DOHH2 (cell line): Measurements from ENCODE around the gene YBX2.
A peak's percentile ranks its signal among the peaks of the same experiment; 100 is the strongest.

Experiments
- H3F3A ChIP-seq: fragments of 200-600 bp; sonication (generic), shearing (Covaris generic); 2 replicates; pipeline ENCODE4 v1.6.0; 2016; ENCODE audit warnings: antibody characterized with exemption, mild to moderate bottlenecking; ENCODE audit not compliant: control insufficient read depth, insufficient read depth
- H3K27ac ChIP-seq: fragments of 200-600 bp; sonication (generic); 2 replicates; pipeline ENCODE4 v1.5.1; 2014; ENCODE audit warnings: low read depth, mild to moderate bottlenecking, low read length, moderate library complexity
- H3K27me3 ChIP-seq: fragments of 200-600 bp; sonication (generic); 2 replicates; pipeline ENCODE4 v1.6.1; 2014; ENCODE audit warnings: mild to moderate bottlenecking, low read length, mixed read lengths; ENCODE audit not compliant: control insufficient read depth
- H3K36me3 ChIP-seq: fragments of 200-600 bp; sonication (generic); 2 replicates; pipeline ENCODE4 v1.6.1; 2014; ENCODE audit warnings: mild to moderate bottlenecking, low read length, moderate library complexity, mixed read lengths; ENCODE audit not compliant: control insufficient read depth
- H3K4me1 ChIP-seq: fragments of 200-600 bp; sonication (generic); 2 replicates; pipeline ENCODE4 v1.6.1; 2014; ENCODE audit warnings: mild to moderate bottlenecking, low read length, mixed read lengths; ENCODE audit not compliant: control insufficient read depth
- H3K4me2 ChIP-seq: fragments of 200-600 bp; sonication (generic); 2 replicates; pipeline ENCODE4 v1.6.0; 2014; ENCODE audit warnings: mild to moderate bottlenecking, low read length, moderate library complexity
- H3K4me3 ChIP-seq: fragments of 200-600 bp; sonication (generic); 2 replicates; pipeline ENCODE4 v1.5.1; 2014; ENCODE audit warnings: mild to moderate bottlenecking, low read length, mixed read lengths
- H3K79me2 ChIP-seq: fragments of 200-600 bp; sonication (generic); 2 replicates; pipeline ENCODE4 v1.6.1; 2014; ENCODE audit warnings: mild to moderate bottlenecking, low read length, mixed read lengths; ENCODE audit not compliant: control insufficient read depth
- H3K9me2 ChIP-seq: fragments of 200-600 bp; sonication (generic); replicated peaks from 2 replicates; pipeline ENCODE4 v1.6.1; 2014; ENCODE audit warnings: mild to moderate bottlenecking, low read length, mixed read lengths; ENCODE audit not compliant: control insufficient read depth
- H3K9me3 ChIP-seq: fragments of 200-600 bp; sonication (generic); 2 replicates; pipeline ENCODE4 v1.6.1; 2014; ENCODE audit warnings: antibody characterized with exemption, low read length, mixed read lengths; ENCODE audit not compliant: control insufficient read depth, insufficient read depth
- H4K20me1 ChIP-seq: fragments of 200-600 bp; sonication (generic); 2 replicates; pipeline ENCODE4 v1.6.0; 2014; ENCODE audit warnings: low read depth, mild to moderate bottlenecking, antibody characterized with exemption, low read length, moderate library complexity; ENCODE audit not compliant: control insufficient read depth, insufficient read depth
- CTCF ChIP-seq: fragments of 200-600 bp; sonication (generic); IDR thresholded peaks from one replicate; pipeline ENCODE4 v1.5.1; 2014; ENCODE audit warnings: antibody characterized with exemption, mild to moderate bottlenecking, low read depth, low read length; ENCODE audit not compliant: poor library complexity, severe bottlenecking
- EZH2phosphoT487 ChIP-seq: fragments of 200-600 bp; sonication (generic); IDR thresholded peaks from 2 replicates; pipeline ENCODE4 v1.6.1; 2017; ENCODE audit warnings: borderline replicate concordance, mild to moderate bottlenecking, antibody characterized with exemption, low read length, moderate library complexity, mixed read lengths

The YBX2 gene

GRCh38 chr17:7294614-7295153 is at the start of gene YBX2:
TSS of gene YBX2 (minus strand) at chr17:7294639. CDS start at chr17:7294500, 139 bp downstream.
- H3K4me2 ChIP-seq, result peak within 1 kb of the TSS; percentile 89
- peaks cover 40% of the 10 kb centered on the region for H3K27me3 ChIP-seq
- H3F3A ChIP-seq, result 0 out of 2 replicates have a peak, but pooled peaks cover 2% of the 10 kb centered on the region
- no peaks in the 10 kb centered on the region for H3K36me3 ChIP-seq
- H3K79me2 ChIP-seq, result no peaks in the 10 kb centered on the region
- H3K27ac ChIP-seq, result no peak within 1 kb of the TSS
- TF ChIP-seq CTCF, result no peak
- H3K4me3 ChIP-seq, result peak within 1 kb of the TSS; percentile 69
- H3K9me2 ChIP-seq, result no peaks in the 10 kb centered on the region
- peaks cover 23% of the 10 kb centered on the region for H3K4me1 ChIP-seq
- H3K9me3 ChIP-seq, result no peaks in the 10 kb centered on the region
- no peaks in the 10 kb centered on the region for H4K20me1 ChIP-seq

- H3K27ac ChIP-seq, result no peak overlapping the region
- peaks cover 9% of the 10 kb centered on the region for H3K79me2 ChIP-seq
- H3K36me3 ChIP-seq, result peaks cover 62% of the 10 kb centered on the region
- H3K27me3 ChIP-seq, result no peaks in the 10 kb centered on the region
- H3K4me1 ChIP-seq, result peaks cover 6% of the 10 kb centered on the region
- no peaks in the 10 kb centered on the region; the same call in 1 of the 2 replicates for H4K20me1 ChIP-seq
- H3K9me2 ChIP-seq, result no peaks in the 10 kb centered on the region
- H3K4me3 ChIP-seq, result no peak overlapping the region
- 0 out of 2 replicates have a peak, but pooled peaks cover 4% of the 10 kb centered on the region for H3F3A ChIP-seq
- H3K4me2 ChIP-seq, result no peak overlapping the region
- TF ChIP-seq EZH2phosphoT487 (no peak), CTCF (no peak)
- no peaks in the 10 kb centered on the region for H3K9me3 ChIP-seq
These were observed 48.8 kb upstream of the YBX2 start for GRCh38 chr17:7343250-7343649.

GRCh38 chr17:7341842-7342241 is 47.4 kb upstream of the YBX2 start:
- H3K4me2 ChIP-seq, result no peak overlapping the region
- no peak overlapping the region for H3K27ac ChIP-seq
- no peaks in the 10 kb centered on the region for H3K9me2 ChIP-seq
- peaks cover 19% of the 10 kb centered on the region for H3K4me1 ChIP-seq
- no peaks in the 10 kb centered on the region; the same call in 1 of the 2 replicates for H4K20me1 ChIP-seq
- peaks cover 22% of the 10 kb centered on the region for H3K79me2 ChIP-seq
- peaks cover 7% of the 10 kb centered on the region for H3F3A ChIP-seq
- TF ChIP-seq CTCF, result no peak
- TF ChIP-seq EZH2phosphoT487, result no peak
- H3K4me3 ChIP-seq, result no peak overlapping the region
- H3K36me3 ChIP-seq, result peaks cover 60% of the 10 kb centered on the region
- H3K27me3 ChIP-seq, result no peaks in the 10 kb centered on the region
- no peaks in the 10 kb centered on the region for H3K9me3 ChIP-seq
